ENCODE results near the gene TJP1.

TJP1 gene

GRCh38 chr15:29840054-29840453 lies 17.8 kb upstream of the TJP1 start:
- H3K4me3 ChIP-seq (ENCODE audit: low read depth, low read length) = no peak overlapping the region
- DNase-seq (ENCODE audit: low read depth) = no peak
- TF ChIP-seq CTCF (IDR thresholded peaks at IDR 0.05; ENCODE audit: low read depth, low read length, missing control alignments) = no peak

- no peak for DNase-seq (ENCODE audit: low read depth)
- no peak overlapping the region for H3K4me3 ChIP-seq (ENCODE audit: low read depth, low read length)
- no peak for TF ChIP-seq CTCF (IDR thresholded peaks at IDR 0.05; ENCODE audit: low read depth, low read length, missing control alignments)
Measured at GRCh38 chr15:29838352-29839010, 16.2 kb upstream of the TJP1 start.

- DNase-seq (ENCODE audit: low read depth) = no peak
- H3K4me3 ChIP-seq (ENCODE audit: low read depth, low read length) = no peak overlapping the region
- TF ChIP-seq CTCF (IDR thresholded peaks at IDR 0.05; ENCODE audit: low read depth, low read length, missing control alignments) = no peak
Measured at GRCh38 chr15:29835301-29835700, 13.0 kb upstream of the TJP1 start.

- TF ChIP-seq CTCF (IDR thresholded peaks at IDR 0.05; ENCODE audit: low read depth, low read length, missing control alignments) = no peak
- DNase-seq (ENCODE audit: low read depth) = no peak
- no peak overlapping the region for H3K4me3 ChIP-seq (ENCODE audit: low read depth, low read length)
Measured at GRCh38 chr15:29832709-29833108, 10.4 kb upstream of the TJP1 start.

DNA sequence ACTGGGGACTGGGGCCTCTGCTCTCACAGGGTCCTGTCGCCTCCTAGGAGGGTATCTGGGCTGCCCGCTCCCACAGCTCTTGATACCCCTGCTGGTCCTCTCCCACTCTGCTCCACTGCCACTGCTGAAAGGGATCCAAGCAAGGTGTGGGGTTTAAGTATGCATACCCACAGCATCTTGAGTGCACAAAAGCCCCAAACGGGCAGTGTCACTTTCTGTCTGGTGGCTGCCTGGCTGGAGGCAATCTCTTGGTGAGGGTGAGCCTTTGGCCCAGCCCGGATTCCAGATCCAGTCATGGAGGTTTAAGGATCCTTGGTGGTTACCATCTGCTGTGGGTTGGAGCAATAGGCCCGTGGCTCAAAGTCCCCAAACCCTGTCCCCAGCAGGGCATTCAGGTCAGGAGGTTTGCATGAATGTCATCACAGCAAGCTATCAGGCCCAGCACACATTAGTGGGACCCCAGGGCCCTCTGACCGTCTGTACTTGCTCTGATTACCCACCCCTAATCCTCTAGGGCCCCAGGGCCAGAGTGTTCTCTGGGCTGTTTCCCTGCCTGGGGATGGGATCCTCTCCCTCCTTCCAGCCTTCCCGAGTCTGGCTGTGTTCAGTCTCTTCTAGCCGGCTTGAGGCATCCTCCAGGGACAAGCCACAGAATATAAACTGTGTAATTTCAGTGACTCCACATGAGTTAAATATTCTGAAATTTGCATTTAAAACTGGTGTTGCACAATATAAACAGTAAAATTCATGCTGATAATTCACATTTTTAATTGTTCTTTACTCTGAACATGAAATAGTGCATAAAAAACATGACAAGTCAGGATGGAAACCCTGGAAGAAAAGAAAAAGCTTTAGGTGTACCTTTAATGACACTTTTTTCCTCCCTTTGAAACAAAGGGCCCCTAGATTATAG lies 4.9 kb upstream of the TJP1 start:
- TF ChIP-seq CTCF (IDR thresholded peaks at IDR 0.05; ENCODE audit: low read depth, low read length, missing control alignments) = no peak
- H3K4me3 ChIP-seq (ENCODE audit: low read depth, low read length) = no peak overlapping the region
- DNase-seq (ENCODE audit: low read depth) = no peak

- H3K4me3 ChIP-seq (ENCODE audit: low read depth, low read length) = no peak overlapping the region
- no peak for DNase-seq (ENCODE audit: low read depth)
- no peak for TF ChIP-seq CTCF (IDR thresholded peaks at IDR 0.05; ENCODE audit: low read depth, low read length, missing control alignments)
Measured at GRCh38 chr15:29825227-29825626, 3.0 kb upstream of the TJP1 start.
